Liver (tissue), 3 donors: ENCODE measurements around the gene LGALS9.

Experiments
- EGR1 ChIP-seq, 2 donors: IDR thresholded peaks; 2 replicates each; pipeline ENCODE4 v1.6.1; 2016 to 2018; ENCODE audit warnings: antibody characterized with exemption in 2 of 2, low read depth in 2 of 2
- GABPA ChIP-seq, 2 donors: IDR thresholded peaks in 1 of 2; conservative IDR thresholded peaks in 1 of 2; 2 replicates each; pipeline ENCODE4 v1.6.1; 2016; ENCODE audit warnings: antibody characterized with exemption in 2 of 2, mild to moderate bottlenecking in 1 of 2, moderate library complexity in 1 of 2
- HNF4A ChIP-seq, 2 donors: conservative IDR thresholded peaks; 2 replicates each; pipeline ENCODE4 v1.6.1; 2016; ENCODE audit warnings: antibody characterized with exemption in 2 of 2, mild to moderate bottlenecking in 2 of 2
- JUND ChIP-seq, 2 donors: IDR thresholded peaks; 2 replicates each; pipeline ENCODE4 v1.6.1; 2016; ENCODE audit warnings: antibody characterized with exemption in 2 of 2
- MAX ChIP-seq: IDR thresholded peaks from 2 replicates; pipeline ENCODE4 v1.6.1; 2016; ENCODE audit warnings: antibody characterized with exemption
- NR2F2 ChIP-seq: IDR thresholded peaks from 2 replicates; pipeline ENCODE4 v1.6.1; 2016; ENCODE audit warnings: antibody characterized with exemption
- REST ChIP-seq: IDR thresholded peaks from 2 replicates; pipeline ENCODE4 v1.6.1; 2016; ENCODE audit warnings: antibody characterized with exemption, mild to moderate bottlenecking
- SP1 ChIP-seq: IDR thresholded peaks from 2 replicates; pipeline ENCODE4 v1.6.1; 2018; ENCODE audit warnings: antibody characterized with exemption, mild to moderate bottlenecking
- TAF1 ChIP-seq: conservative IDR thresholded peaks from 2 replicates; pipeline ENCODE4 v1.6.1; 2016; ENCODE audit warnings: antibody characterized with exemption, mild to moderate bottlenecking
- ZBTB33 ChIP-seq: IDR thresholded peaks from 2 replicates; pipeline ENCODE4 v1.6.1; 2016; ENCODE audit warnings: antibody characterized with exemption
- TF ChIP-seq, protein P1 (sequence below): fragments of 150-350 bp; IDR thresholded peaks from 2 replicates; pipeline ENCODE4 v1.5.1; 2017; ENCODE audit warnings: improper control_type of control experiment, low read depth, low read length; ENCODE audit not compliant: missing input control
- TF ChIP-seq, protein P2 (sequence below): IDR thresholded peaks from 2 replicates; pipeline ENCODE4 v1.6.1; 2016; ENCODE audit warnings: antibody characterized with exemption
- donor health status: healthy.
- donor health status: healthy.

DNA sequence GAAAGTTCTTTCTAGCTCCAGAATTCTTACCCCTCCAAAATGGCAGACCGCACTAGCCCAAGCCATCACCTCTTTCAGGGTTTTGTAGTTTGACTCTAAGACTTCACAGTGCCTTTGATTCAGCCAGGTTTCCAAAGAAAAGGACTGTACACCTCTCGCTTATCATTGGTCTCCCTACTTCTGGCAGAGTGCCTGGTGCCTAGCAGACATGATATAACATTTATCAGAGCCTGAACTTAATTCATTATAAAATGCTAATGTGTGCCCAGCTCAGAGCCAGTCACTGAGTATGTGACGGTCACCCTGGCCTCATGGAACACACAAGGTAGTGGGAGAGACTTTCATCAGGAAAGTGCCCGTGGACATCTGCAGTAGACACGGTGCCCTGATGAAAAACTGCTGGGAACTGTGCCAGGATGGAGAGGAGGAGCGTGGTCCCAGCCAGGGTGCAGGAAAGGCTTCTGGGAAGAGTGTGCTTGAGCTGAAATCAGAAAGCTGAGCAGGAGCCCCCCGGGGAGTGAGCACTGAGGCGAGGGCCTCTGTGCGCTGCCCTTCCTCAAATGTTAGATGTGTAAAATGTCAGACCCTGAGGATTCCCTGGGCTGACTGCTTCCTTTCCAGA, 34.3 kb upstream of the LGALS9 start:
- TF ChIP-seq, protein P1, sequence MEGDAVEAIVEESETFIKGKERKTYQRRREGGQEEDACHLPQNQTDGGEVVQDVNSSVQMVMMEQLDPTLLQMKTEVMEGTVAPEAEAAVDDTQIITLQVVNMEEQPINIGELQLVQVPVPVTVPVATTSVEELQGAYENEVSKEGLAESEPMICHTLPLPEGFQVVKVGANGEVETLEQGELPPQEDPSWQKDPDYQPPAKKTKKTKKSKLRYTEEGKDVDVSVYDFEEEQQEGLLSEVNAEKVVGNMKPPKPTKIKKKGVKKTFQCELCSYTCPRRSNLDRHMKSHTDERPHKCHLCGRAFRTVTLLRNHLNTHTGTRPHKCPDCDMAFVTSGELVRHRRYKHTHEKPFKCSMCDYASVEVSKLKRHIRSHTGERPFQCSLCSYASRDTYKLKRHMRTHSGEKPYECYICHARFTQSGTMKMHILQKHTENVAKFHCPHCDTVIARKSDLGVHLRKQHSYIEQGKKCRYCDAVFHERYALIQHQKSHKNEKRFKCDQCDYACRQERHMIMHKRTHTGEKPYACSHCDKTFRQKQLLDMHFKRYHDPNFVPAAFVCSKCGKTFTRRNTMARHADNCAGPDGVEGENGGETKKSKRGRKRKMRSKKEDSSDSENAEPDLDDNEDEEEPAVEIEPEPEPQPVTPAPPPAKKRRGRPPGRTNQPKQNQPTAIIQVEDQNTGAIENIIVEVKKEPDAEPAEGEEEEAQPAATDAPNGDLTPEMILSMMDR, result no peak
- TF ChIP-seq MAX, result no peak
- TF ChIP-seq TAF1, result no peak
- no peak for TF ChIP-seq JUND (IDR thresholded peaks at IDR 0.05)
- no peak for TF ChIP-seq REST
- no peak for TF ChIP-seq NR2F2
- TF ChIP-seq EGR1 (IDR thresholded peaks at IDR 0.05; ENCODE audit: low read depth in 2 of 2), result no peak
- no peak for TF ChIP-seq SP1
- TF ChIP-seq, protein P2, sequence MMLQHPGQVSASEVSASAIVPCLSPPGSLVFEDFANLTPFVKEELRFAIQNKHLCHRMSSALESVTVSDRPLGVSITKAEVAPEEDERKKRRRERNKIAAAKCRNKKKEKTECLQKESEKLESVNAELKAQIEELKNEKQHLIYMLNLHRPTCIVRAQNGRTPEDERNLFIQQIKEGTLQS, result no peak
- TF ChIP-seq ZBTB33, result no peak
- TF ChIP-seq GABPA (IDR thresholded peaks at IDR 0.05 in 1 of 2, conservative IDR thresholded peaks at IDR 0.05 in 1 of 2), result no peak
- no peak for TF ChIP-seq HNF4A (conservative IDR thresholded peaks at IDR 0.05)
